Hematopoietic multipotent progenitor cell treated with erythropoietin and hydrocortisone succinate and interleukin-3 and kit ligand, for 4 days (in vitro differentiated cells): ENCODE measurements around the gene EDA.
A peak's percentile ranks its signal among the peaks of the same experiment; 100 is the strongest.

Experiments used
- DNase-seq: peaks from one replicate; pipeline ENCODE4 v3.0.0-alpha.2; 2015

Gene EDA

DNA sequence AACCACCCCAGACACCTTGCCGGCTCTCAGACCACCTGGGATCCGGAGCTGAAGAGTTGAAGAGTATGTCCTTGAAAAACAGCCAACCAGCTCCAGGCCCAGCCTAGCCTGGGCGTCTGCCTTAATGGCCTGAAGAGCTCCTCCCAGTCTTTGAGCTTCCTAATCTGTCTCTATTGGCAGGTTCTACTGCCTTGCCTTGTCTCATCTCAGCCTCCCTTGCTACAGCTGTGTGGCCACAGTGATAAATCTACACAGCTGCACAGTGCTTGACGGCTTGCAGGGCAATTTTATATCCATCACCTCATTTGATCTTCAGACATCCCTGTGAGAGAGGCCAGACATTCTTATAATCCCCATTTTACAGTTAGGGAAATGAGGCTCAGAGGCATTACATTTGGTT lies 413.9 kb downstream of the EDA start:
- peak; percentile 1 for DNase-seq

DNA sequence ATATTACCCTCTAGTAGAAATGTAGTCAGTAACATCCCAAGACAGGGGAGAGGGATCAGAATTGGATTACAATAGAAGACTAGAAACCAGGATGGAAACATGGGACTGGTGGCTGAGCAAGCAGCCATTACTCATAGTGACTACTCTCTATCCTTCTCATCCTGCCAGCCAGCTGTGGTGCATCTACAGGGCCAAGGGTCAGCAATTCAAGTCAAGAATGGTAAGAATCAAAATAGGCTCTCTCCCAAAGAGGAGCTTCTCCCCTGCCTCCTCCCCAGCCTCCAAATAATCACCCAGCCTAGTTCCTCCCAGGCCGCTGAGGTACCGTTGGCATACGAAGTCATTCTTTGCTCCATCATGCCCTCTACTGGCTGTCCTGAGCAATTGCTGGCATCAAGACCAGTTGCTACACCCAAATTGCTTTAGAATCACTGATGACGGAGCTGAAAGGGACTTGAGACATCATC lies 414.4 kb downstream of the EDA start:
- peak; percentile 71 for DNase-seq

DNA sequence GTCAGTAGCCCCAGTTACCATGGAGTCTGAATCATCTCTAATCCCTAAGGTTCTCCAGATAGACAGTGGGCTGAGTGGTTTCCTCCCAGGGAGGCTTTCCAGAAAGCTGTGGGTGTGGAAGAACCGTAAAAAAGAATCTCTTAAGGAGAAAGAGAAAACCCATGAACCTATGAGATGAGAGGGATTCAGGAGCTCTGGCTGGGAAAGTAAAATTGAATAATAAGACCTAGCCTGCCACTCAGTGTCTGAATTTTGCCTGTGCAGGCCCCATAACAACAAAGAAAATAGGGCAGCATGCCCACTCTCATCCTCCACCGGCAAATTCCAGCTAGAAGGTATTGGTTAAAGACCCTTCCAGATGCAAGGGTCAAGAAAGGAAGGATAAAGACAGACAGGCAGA lies 416.9 kb downstream of the EDA start:
- no peak for DNase-seq

DNA sequence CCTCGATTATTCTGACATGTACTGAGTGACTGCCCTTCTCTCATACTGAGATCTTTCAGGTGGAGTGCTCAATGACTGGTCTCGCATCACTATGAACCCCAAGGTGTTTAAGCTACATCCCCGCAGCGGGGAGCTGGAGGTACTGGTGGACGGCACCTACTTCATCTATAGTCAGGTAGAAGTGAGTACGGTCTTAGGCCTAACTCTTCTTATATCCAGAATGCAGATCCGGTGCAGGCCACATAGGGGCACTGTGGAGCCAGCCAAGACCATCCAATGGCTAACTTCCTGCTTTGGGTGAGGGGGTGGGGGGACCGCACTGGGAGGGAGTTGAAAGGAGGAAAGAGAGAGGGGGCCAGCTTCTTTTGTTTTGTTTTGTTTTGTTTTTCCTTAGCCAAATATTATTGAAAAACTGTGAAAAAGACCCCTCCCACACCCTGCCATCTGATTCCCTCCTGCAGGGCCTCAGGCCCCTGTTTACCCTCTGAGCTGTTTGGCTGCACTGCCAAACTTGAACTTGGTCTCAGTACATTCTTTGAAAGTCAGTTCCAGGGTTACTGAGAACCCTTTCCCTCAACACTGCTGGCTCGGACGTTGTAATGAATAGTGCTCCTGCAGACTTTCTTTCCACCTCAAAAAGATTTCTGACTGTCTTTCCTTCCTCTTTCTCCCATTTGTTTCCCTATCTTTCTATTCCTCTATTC lies 417.6 kb downstream of the EDA start:
- peak; percentile 62 for DNase-seq

DNA sequence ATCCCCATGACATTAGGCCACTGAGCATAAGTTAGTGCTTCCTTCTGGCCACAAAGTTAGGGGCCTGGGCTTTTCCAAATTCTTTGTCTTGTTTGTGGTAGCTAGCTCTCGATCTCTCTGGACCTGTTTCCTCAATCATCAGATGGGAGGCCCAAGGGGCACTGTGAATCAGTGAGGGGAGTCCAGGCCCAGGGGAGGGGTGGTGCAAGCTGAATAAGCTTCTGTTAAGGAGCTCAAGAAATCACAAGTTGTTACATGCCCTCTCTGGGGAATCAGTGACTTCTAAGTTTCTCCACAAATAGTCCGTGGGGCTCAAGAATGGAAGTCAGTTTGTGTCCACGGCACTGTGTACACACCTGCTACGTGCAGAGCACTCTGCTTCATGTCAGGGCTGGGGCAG lies 418.7 kb downstream of the EDA start:
- no peak for DNase-seq

DNA sequence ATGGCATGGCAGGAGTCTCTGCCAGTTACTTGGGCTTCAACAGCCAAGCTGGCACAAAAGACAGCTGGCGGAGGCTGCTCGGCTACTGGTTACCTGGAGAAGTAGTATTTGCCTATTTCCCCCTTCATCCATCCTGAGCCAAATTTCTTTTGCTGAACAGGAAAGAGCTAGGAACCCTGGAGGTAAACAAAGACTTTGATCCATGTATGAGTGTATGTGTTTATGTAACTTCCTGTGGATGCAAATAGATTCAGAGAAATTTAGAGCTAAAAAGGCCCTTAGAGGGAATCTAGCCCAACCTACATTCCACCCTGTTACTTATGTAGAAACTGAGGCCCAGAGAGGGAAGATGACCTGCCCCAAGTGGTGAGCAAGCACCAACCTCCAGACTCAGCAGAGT lies 422.6 kb downstream of the EDA start:
- DNase-seq, result no peak

DNA sequence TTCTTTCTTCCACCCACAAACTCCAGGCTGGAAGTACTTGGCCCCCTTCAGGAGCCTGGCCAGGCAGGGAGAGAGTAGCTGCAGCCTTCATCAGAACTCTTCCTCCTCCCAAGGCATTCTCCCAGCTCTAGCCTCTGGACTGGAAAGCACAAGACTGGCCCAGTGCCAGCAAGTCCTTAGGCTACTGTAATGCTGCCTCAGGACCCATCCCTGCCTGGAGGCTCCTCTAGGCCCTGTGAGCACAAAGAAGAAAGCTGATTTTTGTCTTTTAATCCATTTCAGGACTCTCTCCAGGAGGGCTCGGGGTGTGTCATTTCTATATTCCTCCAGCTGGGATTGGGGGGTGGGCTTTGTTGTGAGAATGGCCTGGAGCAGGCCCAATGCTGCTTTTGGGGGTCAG lies 423.0 kb downstream of the EDA start:
- DNase-seq, result no peak

DNA sequence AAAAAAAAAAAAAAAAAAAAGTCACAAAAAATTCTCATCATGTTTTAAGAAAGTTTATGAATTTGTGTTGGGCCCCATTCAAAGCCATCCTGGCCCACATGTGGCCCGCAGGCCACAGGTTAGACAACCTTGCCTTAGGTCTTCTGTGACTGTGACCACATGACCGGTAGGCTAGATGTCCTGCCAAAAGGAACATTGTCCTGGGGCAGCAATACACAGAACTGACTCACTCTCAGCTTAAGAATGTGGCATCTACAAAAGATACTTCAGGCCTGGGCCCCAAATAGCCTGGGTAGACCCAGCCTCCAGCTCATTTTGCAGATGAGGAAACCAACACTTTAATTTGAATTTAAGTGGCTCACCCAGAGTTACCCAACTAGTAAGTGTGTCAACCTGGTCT lies 423.8 kb downstream of the EDA start:
- DNase-seq, result no peak

DNA sequence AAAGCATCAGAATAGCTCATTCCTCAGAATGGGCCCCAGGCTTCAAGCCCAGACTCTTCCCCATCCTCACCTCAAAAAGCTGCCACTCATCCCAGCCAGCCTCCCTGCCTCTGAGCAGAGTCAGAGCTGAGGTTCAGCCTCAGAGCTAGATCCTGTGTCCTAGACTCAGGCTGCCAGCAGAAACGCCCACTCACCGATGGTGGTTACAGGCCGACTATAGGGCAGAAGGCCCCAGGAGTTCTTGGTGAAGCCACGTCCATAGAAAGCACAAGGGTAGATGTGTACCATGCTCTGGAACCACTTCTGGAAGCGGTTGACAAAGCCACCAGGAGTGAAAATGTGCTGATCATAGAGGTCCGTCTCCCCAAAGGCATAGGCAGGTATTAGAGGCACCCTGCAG lies 426.1 kb downstream of the EDA start:
- DNase-seq, result no peak

DNA sequence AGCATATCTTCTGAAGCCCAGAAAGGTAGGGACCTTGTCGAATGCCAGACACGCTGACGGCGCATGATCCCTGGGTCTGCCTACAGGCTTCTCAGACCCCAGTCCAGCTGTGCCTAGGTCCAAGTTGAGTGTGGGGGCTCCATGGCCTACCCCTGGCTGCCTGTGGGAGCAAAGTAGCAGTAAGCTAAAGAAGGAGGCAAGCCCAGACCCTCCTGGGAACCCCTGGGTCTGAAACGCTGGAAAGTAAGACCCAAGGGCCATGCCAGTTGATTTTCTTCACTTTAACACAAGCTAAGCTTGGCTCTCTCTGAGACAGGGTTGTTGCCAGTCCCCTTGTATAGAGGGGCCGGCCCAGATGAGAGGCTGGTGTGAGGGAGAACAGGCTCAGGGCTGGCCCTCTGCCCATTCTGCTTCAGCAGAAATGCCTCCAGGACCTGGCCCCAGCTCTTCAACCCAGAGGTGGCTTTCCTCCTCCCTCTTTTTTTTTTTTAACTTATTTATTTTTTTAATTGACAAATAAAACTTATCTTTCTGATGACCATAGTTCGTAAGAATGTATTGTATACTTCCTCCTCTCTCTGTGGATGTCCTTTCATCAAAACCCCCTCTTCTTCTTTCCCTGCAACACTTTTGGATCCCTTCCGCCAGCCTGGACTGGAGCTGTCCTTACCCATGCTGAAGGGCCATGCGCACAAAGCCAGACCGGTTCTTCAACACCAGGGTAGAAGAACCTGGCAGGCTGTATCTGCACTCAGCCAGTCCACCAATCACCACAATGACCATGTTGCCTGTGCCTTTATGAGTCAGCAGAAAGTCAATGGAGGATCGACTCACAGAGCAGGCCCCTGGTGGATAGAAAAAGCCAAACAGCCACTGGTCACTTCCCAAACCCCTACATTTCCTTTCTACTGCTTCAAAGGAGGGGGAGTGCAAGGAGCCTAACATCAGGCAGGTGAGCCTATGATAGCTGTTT lies 426.8 kb downstream of the EDA start:
- peak; percentile 12 for DNase-seq

DNA sequence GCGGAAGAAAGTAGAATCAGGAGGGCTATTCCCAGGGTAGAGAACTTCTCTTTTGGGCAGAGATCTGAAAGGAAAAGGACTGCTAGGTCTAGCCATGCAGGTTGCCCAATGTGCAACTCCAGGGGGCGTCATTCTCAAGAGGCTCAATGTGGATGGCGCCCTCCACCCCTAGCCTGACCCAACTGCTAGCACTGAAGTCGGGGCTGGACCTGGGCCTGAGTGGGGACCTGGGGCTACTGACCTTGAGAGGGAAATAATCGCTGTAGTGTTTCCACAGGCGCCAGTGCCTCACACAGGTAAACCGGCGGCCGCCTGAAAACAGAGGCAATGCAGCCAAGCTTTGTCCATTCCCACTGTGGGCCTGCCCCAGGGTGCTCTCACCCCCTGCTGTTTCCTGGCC lies 427.8 kb downstream of the EDA start:
- no peak for DNase-seq

DNA sequence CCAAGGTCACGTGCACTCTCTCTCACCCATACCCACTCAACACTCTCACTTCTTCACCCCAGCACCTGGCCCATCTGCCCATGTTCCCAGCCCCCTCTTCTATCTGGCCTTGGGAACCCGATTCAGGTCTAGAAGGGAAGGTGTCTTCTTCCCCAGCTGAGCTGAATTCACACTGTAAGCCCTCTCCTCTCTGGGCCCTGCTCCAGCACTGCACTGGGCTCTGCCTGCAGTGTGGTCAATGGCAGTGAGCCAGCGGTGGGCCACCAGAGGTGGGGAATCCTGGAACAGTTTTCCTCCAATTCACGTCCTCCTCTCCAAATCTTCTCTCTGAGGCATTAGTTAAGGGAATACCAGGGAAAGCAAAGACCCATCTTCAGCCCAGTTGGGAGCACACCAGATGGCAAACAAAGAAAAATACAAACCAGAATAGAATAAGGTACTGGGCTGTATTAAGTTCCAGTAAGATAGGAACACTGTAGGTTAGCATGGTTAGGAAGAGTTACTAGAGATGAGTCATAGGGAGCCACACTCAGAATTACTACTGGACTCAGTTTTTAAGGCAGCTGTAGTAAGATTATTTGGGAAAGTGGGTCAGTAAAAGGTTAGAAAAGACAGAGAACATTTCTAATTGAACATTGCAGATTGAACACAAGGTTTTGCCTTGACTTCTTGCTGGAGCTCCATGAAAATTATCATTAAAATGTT lies 428.8 kb downstream of the EDA start:
- no peak for DNase-seq

DNA sequence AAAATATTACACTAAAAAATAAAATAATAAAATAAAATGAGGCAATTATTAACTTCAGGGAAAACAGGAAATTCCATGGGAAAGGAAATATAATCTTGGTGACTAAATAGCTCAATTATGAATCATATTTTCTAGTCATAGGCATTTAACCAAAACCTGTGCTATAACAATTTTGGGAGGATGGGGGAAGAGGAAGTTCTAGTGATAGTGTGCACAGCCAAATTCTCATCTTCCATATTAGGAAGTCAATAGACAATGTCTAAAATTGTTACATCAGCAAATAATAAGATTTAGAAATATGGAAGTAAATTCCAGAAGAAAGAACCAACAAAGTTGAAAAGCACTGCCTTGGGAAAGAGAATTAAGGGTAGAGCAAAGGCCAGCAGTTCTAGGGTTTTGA lies 431.1 kb downstream of the EDA start:
- DNase-seq, result no peak

DNA sequence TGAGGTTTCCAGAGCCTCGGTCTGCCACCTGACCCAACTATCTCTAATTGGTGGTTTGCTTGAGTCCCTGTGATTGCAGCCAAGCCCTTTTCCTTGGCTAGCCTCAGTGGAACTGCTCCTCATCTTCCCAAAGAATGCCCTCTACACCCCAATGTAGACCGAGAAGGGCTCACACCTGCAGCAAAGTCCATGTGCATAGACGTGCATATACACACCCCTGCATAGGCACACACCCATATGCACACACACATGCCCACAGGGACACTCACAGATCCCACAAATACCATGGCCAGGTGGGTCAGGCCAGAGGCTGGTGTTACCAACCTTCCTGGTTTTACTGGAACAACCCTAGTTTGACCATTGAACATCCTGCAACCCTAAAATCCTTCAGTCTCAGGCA lies 433.5 kb downstream of the EDA start:
- no peak for DNase-seq

DNA sequence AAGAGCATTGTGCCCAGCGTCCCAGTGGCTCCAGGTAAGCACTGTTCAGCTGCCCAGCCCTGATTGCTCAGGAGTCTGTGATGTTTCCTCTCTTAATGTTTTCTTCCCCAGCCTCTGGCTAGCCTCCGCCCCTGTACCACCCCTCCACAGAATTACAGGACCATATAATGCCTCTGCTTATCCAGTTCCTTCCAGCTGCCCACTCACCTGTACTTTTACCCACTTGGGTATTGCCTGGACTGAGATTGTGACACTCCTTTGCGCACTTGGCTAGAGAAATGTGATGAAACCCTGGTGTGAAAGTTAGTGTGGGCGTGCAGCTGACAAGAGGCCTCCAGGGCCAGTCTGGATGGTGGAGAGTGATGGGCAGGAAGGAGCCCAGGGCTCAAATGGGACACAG lies 434.0 kb downstream of the EDA start, which contains the start of gene AWAT2:
AWAT2 (minus strand) TSS at position 14 of the 400 bp plus-strand sequence; CDS start at position 8, 6 bp downstream.
- no peak for DNase-seq

DNA sequence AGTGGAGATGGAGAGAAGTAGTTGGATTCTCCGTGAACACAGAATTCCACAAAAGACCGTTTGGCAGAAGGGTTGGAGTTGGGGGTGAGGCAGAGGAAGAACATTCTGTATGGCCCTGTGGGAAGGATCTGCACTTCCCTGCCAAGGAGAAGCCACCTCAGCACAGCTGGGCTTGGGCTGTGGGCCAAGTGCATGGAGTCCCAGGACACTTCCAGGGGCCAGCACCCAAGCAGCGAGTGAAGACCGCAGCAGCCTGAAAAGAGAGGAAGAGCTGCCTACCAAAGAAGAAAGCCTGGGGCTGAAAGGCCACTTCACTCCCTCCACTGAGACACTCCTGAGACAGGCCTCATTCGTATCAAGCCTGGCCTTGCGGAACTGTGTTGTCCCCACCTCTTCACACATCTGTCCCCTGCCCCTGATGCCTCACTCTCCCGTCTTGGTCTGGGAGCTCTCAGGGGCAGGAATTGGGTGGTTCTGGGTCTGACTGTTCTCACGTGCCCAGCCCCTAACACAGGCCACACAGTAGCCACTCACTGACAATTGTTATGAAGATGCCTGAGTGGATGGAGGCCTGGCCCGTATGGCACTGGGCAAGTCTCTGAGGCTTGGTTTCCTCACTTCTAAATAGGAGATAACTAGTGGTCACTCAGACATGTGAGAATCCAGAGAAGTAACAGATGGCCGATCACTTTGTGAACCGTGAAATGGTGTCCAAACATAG lies 437.1 kb downstream of the EDA start:
- no peak for DNase-seq

DNA sequence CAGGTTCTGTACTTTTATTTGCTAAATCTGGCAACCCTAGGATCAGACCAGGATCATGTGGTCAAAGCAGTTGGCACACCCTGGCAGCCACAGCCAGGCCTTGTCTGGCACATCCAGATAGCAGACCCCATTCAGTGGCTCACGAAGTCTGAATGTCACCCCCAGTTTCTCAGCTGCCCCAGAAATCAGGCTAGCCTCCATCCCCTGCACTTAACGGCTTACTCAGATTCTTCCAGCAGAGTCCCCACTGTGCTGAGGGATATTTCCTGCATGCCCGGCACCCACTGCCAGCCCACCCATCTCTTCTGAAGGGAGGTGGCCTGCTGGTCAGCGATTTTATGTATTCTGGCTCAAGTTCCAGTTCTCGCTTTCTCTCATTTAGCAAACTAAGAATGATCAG lies 438.5 kb downstream of the EDA start:
- DNase-seq, result no peak

DNA sequence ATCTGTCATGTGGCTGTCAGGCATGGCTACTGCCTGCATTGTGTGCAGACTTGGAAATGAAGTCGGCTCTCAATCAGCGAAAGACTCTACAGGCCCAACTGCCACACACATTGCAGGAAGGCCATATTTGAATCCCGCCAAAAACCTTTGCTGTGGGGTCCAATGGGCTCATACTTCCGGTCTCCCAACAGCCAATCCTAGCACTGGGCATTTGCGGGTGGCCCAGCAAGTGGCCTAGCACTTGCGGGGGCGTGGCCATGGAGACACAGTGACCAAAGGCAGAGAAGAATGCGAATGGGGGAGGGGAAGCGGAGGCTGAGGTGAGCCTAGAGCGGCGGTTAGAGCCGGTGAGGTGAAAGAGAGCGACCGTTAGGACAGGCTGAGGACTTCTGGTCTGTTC lies 446.2 kb downstream of the EDA start, which contains the start of gene OTUD6A:
OTUD6A (plus strand) TSS at position 382 of the 400 bp plus-strand sequence. CDS start 68 bp downstream, outside the sequence.
- DNase-seq, result no peak

DNA sequence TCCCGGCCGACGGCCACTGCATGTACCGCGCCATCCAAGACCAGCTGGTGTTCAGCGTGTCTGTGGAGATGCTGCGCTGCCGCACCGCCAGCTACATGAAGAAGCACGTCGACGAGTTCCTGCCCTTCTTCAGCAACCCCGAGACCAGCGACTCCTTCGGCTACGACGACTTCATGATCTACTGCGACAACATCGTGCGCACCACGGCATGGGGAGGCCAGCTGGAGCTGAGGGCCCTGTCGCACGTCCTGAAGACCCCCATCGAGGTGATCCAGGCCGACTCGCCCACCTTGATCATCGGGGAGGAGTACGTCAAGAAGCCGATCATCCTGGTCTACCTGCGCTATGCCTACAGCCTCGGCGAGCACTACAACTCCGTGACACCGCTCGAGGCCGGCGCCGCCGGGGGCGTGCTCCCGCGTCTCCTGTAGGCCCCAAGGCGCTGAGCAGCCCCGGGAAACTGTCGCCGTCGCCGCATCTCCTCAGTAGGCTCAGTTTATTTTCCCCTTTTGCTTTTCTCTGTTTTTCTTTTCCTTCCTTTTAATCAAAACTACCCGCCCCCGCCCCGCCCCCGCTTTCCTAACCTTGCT lies 447.1 kb downstream of the EDA start:
- no peak for DNase-seq

DNA sequence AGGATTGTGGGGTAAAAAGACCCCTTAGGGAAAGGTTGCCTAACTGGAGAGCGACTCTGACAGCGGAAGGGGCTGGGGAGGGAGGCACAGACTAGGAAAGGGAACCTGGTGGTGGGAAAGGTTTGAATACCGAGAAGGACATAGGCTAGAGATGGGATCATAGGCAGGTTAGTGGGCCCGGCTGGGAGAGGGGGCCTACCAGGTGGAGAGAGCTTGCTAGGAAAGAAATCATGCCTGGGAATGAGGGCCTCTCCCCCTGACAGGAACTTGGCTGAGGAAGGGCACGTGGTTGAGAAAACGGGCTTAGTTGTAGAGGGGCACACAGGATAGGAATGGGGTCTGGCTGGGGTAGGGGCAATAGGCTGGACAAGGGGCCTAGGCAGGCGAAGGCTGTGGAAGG lies 450.7 kb downstream of the EDA start:
- no peak for DNase-seq

DNA sequence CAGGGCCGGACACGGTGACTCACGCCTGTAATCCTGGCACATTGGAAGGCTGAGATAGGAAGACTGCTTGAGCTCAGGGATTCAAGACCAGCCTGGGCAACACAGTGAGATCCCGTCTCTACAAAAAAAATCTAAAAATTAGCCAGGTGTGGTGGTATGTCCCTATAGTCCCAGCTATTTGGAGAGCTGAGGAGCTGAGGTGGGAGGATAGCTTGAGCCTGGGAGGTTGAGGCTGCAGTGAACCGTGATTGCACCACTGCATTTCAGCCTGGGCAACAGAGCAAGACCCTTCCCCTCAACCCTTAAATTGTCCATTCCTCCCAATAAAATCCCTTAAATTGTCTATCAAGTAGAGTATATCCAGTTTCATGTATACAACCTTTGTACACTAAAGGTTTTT lies 463.4 kb downstream of the EDA start:
- no peak for DNase-seq

DNA sequence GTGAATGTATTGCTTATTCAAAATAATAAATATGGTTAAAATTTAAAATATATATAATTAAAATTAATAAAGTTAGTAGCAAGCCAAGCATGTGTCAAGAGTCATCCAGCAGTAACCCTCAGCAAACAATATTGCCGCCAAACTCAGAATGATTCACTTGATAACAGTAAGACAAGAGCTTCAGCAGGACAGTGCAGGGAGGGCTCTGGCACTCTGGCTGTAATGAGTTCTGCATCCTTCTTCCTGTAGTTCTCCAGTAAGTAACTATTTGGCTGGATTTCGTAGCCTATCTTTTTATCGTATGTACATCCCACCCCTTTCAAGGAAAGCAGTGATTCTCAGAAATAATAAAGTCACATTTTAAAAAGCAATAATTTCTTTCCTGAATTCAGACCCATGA lies 464.0 kb downstream of the EDA start:
- DNase-seq, result no peak
